ENCODE data around the gene BBX. TPM values are rescaled to one million over a fixed set of nuclear protein-coding genes. Genes with fewer than 3 reads are reported as not detected.

BBX gene
- total RNA-seq, 4 donors from 2014 or later = 55.6 to 86.7 (median 73.0) TPM

GRCh38 chr3:107845380-107846278 is 322.9 kb downstream of the BBX start:
- Histone ChIP-seq H3K9me3 (no peaks in the 10 kb centered on the region), H3K4me1 (no peaks in the 10 kb centered on the region), H3K4me3 (no peak overlapping the region), H3K27ac (no peak overlapping the region), H3K27me3 (no peaks in the 10 kb centered on the region), H3K36me3 (no peaks in the 10 kb centered on the region)
- 63 to 80% methylated on average over 10 to 11 of the region's 11 CpGs for WGBS, 2 donors (ENCODE audit: low coverage in 1 of 2)
- ATAC-seq = no peak
- TF ChIP-seq POLR2AphosphoS5 (IDR thresholded peaks at IDR 0.05) = no peak
- no peak for TF ChIP-seq POLR2A (IDR thresholded peaks at IDR 0.05)
- TF ChIP-seq, protein P1, sequence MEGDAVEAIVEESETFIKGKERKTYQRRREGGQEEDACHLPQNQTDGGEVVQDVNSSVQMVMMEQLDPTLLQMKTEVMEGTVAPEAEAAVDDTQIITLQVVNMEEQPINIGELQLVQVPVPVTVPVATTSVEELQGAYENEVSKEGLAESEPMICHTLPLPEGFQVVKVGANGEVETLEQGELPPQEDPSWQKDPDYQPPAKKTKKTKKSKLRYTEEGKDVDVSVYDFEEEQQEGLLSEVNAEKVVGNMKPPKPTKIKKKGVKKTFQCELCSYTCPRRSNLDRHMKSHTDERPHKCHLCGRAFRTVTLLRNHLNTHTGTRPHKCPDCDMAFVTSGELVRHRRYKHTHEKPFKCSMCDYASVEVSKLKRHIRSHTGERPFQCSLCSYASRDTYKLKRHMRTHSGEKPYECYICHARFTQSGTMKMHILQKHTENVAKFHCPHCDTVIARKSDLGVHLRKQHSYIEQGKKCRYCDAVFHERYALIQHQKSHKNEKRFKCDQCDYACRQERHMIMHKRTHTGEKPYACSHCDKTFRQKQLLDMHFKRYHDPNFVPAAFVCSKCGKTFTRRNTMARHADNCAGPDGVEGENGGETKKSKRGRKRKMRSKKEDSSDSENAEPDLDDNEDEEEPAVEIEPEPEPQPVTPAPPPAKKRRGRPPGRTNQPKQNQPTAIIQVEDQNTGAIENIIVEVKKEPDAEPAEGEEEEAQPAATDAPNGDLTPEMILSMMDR (IDR thresholded peaks at IDR 0.05) = no peak
- no peak for TF ChIP-seq EP300 (IDR thresholded peaks at IDR 0.05)

- ATAC-seq = no peak
- TF ChIP-seq, protein P1 (IDR thresholded peaks at IDR 0.05) = peak in 3 of 4 experiments; percentile 25 to 50 (median 30)
- TF ChIP-seq EP300 (IDR thresholded peaks at IDR 0.05) = no peak
- no peak for TF ChIP-seq POLR2AphosphoS5 (IDR thresholded peaks at IDR 0.05)
- TF ChIP-seq POLR2A (IDR thresholded peaks at IDR 0.05) = no peak
- no peaks in the 10 kb centered on the region for H3K27me3 ChIP-seq
- no peaks in the 10 kb centered on the region for H3K4me1 ChIP-seq
- H3K36me3 ChIP-seq = no peaks in the 10 kb centered on the region
- no peaks in the 10 kb centered on the region for H3K9me3 ChIP-seq
- WGBS, 2 donors (ENCODE audit: low coverage in 1 of 2) = 50 to 56% methylated on average over 7 to 9 of the region's 10 CpGs
- no peak overlapping the region for H3K27ac ChIP-seq
- H3K4me3 ChIP-seq = no peak overlapping the region
Measured at GRCh38 chr3:107846279-107846852, 323.6 kb downstream of the BBX start.

GRCh38 chr3:107847791-107848190 is 325.0 kb downstream of the BBX start:
- H3K36me3 ChIP-seq = no peaks in the 10 kb centered on the region
- H3K4me1 ChIP-seq = no peaks in the 10 kb centered on the region
- H3K27me3 ChIP-seq = no peaks in the 10 kb centered on the region
- 80 to 86% methylated on average over 6 to 8 of the region's 8 CpGs for WGBS, 2 donors (ENCODE audit: low coverage in 1 of 2)
- no peak overlapping the region for H3K4me3 ChIP-seq
- ATAC-seq = no peak
- TF ChIP-seq POLR2A (IDR thresholded peaks at IDR 0.05) (no peak), EP300 (IDR thresholded peaks at IDR 0.05) (no peak), POLR2AphosphoS5 (IDR thresholded peaks at IDR 0.05) (no peak)
- TF ChIP-seq, protein P1 (IDR thresholded peaks at IDR 0.05) = no peak
- H3K9me3 ChIP-seq = no peaks in the 10 kb centered on the region
- no peak overlapping the region for H3K27ac ChIP-seq

GRCh38 chr3:107848351-107848915 is 325.7 kb downstream of the BBX start:
- peaks cover 0 to under 1% (median 0%) of the 10 kb centered on the region in 3 donors for H3K4me1 ChIP-seq
- WGBS, 2 donors (ENCODE audit: low coverage in 1 of 2) = 73 to 74% methylated on average over 3 to 4 of the region's 5 CpGs
- TF ChIP-seq POLR2A (IDR thresholded peaks at IDR 0.05) (no peak), EP300 (IDR thresholded peaks at IDR 0.05) (no peak), POLR2AphosphoS5 (IDR thresholded peaks at IDR 0.05) (no peak)
- TF ChIP-seq, protein P1 (IDR thresholded peaks at IDR 0.05) = no peak
- H3K36me3 ChIP-seq = no peaks in the 10 kb centered on the region
- H3K27me3 ChIP-seq = no peaks in the 10 kb centered on the region
- no peak for ATAC-seq
- no peaks in the 10 kb centered on the region for H3K9me3 ChIP-seq
- H3K27ac ChIP-seq = no peak overlapping the region
- H3K4me3 ChIP-seq = no peak overlapping the region

Data from gastroesophageal sphincter (tissue), 4 donors.